Fibroblast of lung (primary cell): ENCODE results near the gene MYPN.

Source experiments
- EZH2 ChIP-seq: IDR thresholded peaks from 2 replicates; pipeline ENCODE4 v1.5.1; 2012; ENCODE audit warnings: low read length, control low read depth, mild to moderate bottlenecking; ENCODE audit errors: missing control alignments
- TF ChIP-seq, protein P1 (sequence below), 2 donors: IDR thresholded peaks in 1 of 2; conservative IDR thresholded peaks in 1 of 2; 1 replicate in 1 of 2; 2 replicates in 1 of 2; pipeline ENCODE4 v1.5.1; 2011 to 2012; ENCODE audit warnings: low read length in 2 of 2, control low read depth in 1 of 2, inconsistent platforms in 1 of 2, low read depth in 1 of 2, mild to moderate bottlenecking in 1 of 2

DNA sequence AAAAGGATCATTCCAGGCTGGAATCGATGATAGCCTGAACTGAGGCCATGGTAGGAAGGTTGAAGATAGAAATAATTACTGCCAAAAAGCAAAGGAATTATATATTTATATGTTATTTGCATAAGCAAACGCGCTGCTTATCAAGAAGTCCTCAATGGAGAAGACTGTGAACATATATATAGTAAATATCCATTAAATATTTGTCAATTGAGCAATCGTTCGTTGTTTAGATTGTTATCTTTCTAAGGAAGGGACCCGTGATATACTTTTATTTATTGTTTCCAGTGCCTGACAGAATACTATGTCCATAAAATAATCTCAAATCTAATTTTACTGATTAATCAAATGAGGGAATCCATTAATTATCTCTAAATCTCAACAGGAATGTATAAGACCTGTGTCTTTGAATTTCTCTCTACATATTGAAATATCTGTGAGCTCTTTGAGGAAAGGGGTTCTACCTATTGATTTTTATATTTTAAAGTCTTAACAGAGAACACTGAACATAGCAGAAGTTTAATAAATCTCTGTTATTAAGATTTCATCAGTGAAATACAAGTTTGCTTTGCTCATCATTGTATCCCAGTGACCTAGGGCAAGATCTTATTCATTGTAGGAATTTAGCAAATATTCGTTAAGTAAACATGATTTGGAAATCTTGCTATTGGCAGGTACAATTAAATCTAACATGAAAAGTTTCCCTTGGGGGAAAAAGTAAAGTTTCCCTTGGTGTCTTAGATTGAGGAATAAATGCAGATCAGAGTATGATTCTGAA is 22.2 kb upstream of the MYPN start:
- TF ChIP-seq, protein P1, sequence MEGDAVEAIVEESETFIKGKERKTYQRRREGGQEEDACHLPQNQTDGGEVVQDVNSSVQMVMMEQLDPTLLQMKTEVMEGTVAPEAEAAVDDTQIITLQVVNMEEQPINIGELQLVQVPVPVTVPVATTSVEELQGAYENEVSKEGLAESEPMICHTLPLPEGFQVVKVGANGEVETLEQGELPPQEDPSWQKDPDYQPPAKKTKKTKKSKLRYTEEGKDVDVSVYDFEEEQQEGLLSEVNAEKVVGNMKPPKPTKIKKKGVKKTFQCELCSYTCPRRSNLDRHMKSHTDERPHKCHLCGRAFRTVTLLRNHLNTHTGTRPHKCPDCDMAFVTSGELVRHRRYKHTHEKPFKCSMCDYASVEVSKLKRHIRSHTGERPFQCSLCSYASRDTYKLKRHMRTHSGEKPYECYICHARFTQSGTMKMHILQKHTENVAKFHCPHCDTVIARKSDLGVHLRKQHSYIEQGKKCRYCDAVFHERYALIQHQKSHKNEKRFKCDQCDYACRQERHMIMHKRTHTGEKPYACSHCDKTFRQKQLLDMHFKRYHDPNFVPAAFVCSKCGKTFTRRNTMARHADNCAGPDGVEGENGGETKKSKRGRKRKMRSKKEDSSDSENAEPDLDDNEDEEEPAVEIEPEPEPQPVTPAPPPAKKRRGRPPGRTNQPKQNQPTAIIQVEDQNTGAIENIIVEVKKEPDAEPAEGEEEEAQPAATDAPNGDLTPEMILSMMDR (conservative IDR thresholded peaks at IDR 0.05 in 1 of 2, IDR thresholded peaks at IDR 0.05 in 1 of 2; ENCODE audit: low read depth in 1 of 2, low read length in 2 of 2), result no peak
- no peak for TF ChIP-seq EZH2
